NT2/D1 (cell line): ENCODE results near the gene ATG16L1.

Source experiments
- SUZ12 ChIP-seq: IDR thresholded peaks from 2 replicates; pipeline ENCODE4 v1.6.1; 2011; ENCODE audit not compliant: insufficient read length, insufficient read depth; ENCODE audit errors: extremely low read depth
- ZNF274 ChIP-seq: IDR thresholded peaks from 2 replicates; pipeline ENCODE4 v1.6.1; 2011; ENCODE audit warnings: mild to moderate bottlenecking, low read depth, low read length

DNA sequence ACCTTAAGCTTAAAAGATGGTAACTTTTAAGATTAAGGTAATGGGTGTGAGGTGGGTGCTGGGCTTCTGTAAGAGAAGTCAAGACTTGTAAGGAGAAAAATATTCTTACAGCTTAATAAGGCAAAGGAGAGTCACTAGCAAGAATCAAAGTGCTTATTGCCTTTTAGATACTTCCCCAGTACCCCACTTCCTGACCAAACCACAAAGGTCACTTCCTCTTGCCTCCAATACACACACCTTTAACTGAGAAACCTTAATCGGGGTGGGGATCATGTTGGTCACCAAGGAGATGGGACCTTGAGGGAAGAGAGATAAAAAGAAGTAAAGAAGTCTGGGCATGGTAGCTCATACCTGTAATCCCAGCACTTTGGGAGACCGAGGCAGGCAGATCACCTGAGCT, 10.6 kb upstream of the ATG16L1 start:
- TF ChIP-seq SUZ12 (no peak), ZNF274 (no peak)
